CD4-positive, alpha-beta T cell treated with Interleukin-1 beta for 1 hour (primary cell): Measurements from ENCODE around the gene ANP32B.
A peak's percentile ranks its signal among the peaks of the same experiment; 100 is the strongest.
"Not testable (repeated sequence)": the region's sequence is repeated elsewhere in the genome, so short reads cannot be mapped to it uniquely, and the experiment has no call there.

ENCODE experiments used
- DNase-seq, 2 donors: peaks; one replicate each; pipeline ENCODE4 v3.0.0-alpha.2; 2020 to 2022

Gene ANP32B

DNA sequence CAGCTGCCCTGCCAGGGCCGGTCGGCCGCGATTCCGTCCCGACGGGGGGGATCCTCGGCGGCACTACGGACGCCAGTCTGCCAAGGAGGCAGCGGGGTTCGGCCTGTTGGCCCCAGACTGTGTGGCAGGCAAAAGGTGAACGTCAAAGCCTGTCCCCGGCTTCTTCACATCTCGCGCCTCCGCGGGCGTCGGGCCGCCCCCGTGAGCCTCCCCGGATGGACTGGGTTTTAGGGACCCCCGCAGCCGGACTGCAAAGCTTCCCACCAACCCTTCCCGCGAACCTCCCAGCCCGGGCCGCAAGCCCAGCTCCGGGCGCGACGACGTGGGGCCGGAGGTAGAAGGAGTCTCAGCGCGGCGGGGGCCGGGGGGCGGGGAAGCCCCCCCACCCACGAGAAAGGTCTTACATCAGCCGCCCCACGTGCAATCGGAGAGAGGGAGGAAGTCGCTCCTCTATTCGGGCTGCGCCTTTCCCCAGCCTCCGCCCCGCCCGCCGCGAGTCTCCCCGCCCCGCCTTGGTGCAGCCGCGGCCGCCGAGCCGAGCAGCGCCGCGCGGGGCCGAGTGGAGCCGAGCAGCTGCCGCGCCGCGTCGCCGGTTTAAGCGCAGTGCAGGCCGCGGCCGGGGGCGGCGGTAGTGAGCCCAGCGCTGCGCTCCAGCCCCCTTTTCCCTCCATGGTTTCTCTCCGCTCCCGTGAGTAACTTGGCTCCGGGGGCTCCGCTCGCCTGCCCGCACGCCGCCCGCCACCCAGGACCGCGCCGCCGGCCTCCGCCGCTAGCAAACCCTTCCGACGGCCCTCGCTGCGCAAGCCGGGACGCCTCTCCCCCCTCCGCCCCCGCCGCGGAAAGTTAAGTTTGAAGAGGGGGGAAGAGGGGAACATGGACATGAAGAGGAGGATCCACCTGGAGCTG, at the start of gene ANP32B:
Gene ANP32B (plus strand): TSS at position 659 of the 906 bp plus-strand sequence. CDS start 215 bp downstream, at position 874.
- DNase-seq, result peak; percentile 95 to 96

DNA sequence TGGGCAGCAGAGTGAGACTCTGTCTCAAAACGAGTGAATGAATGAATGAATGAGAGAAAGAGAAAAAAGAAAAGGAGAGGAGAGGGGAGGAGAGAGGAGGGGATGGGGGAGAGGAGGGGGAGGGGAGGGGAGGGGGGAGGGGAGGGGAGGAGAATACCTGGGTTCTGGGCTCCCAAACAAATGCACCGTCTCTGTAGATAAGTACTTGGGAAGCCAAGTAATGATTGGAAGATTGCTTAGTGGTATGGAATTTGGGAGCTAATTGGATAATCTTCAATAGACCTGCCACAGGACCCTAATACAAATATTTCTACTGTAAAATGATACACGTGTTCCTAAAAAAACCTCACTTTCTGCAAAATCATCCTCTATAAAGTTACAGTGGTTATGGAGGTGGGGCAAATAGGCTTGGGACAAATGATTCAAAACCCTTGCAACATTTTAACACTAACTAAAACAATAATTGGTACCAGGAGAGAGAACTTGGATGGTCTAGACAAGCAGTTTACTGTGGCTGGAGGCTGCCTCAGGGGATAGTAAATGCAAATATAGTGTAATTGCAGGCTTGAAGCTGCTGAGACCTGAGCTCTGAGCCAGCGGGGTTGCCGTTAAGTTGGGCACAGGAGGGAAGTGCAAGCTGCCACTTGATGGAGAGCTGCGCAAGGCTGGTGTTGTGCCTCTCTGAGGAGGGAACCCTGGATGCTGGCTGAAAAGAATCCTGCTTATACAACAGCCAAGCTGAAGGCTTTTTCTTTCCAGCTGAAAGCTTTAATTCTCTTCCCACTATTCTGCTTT, 48.6 kb upstream of the ANP32B start:
- no peak for DNase-seq

DNA sequence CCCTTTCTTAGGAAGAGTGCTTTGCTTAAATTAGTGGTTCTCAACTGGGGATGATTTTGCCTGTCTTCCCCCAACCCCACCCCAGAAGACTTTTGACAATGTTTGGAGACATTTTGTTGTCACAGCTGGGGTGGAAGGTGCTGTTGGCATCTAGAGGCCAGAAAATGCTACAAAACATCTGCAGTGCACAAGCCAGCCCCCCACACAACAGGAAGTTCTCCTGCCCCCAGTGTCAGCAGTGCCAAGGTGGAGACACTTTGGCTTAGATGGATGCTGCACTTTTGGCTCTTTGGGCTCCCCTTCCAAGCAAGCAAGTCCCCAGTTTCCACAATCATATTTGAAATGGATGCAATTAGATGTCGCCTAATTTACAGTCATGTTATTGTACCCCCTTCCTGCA, 47.9 kb upstream of the ANP32B start:
- DNase-seq, result no peak

DNA sequence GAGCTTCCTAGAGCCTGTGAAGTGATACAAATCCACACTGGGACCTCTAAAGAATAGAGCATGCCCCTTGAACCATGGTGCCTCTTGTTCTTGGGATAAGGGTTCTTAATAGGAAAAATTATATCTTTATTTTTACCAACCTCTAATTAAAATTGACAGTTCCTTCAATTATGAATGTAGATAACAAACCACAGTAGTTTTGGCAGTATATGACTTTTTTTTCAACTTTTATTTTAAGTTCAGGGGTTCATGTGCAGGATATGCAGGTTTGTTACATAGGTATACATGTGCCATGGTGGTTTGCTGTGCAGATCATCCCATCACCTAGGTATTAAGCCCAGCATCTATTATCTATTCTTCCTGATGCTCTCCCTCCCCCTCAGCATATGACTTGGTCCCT, 46.1 kb upstream of the ANP32B start:
- DNase-seq, result no peak

DNA sequence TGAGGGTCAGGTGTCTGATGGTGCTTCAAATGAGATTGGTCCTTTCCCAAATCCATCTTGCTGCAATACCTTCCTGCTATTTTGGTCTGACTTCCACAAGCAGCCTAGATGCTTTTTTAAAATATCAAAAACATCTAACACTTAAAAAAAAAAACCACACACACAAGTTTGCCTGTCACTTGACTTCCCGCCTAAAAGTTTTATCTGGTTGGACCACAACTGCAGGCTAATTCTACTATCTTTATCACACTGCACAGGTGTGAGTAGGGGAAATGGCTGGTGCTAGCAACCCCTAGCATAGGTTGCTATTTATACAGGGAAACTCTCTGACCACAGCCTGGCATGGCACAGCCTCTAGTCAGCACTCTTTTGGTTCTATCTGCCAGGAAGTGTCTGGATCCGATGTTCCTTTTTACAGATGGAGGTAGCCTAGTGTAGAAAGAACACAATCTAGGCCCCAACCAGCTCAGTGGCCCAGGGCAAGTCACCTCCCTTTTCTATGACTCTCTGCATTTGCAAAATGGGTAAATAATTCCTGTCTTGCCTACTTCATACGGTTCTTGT, 45.0 kb upstream of the ANP32B start, which contains the start of gene HEMGN:
Gene HEMGN (minus strand): TSS at position 92 of the 564 bp plus-strand sequence. CDS start 36 bp downstream, at position 56.
- peak; percentile 48 to 67 for DNase-seq

DNA sequence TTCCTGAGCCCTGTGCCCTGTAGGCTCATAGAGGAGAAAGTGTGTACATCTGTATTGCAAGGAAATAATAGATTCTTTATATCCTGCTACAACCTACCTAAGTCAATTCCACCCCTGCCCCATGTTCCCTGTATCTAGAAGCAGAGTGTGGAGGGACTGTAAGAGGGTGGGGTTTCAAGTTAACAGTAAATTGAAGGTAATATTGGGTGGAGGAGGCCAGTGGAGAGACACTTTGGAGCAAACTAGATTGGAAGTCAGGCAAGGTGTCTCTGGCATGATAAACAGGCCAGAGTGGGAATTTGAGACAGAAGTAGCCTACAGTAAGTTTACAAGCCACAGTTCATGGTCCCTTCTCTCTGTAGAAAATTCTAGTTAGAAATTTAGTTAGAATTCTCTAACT, 42.9 kb upstream of the ANP32B start:
- no peak for DNase-seq

DNA sequence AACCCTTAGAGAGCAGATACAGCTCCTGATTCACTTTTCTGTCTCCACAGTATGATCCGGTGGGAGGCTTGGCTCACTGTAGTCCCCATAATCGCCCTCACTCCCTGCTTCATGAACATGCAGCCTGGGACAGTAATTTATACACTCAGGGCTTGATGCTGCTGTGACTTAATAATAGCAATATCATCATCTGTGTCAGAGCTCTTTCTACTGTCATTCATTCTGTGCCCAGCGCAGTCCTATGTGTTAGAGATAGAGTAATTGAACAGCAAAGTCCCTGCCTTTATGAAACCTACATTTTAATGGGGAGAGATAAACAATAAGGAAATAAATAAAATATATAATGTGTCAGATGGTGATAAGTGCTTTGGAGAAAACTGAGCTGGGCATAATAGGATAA, 42.4 kb upstream of the ANP32B start:
- DNase-seq, result no peak

DNA sequence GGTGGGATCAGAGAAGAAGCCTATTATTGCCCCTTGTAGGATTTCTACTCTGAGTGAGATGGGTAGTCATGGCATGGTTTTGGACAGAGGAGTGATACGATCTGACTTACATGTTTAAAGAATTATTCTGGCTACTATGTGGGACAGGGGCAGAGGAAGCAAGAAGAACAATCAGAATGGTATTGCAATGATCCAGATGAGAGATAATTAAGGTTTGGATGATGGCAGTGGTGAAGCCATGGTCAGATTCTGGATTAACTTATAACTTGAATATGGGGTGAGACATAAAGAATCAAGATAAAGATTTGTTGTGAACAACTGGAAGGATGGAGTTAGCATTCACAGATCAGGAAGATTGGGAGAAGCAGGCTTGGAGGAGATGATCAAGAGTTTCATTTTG, 41.8 kb upstream of the ANP32B start:
- no peak for DNase-seq

DNA sequence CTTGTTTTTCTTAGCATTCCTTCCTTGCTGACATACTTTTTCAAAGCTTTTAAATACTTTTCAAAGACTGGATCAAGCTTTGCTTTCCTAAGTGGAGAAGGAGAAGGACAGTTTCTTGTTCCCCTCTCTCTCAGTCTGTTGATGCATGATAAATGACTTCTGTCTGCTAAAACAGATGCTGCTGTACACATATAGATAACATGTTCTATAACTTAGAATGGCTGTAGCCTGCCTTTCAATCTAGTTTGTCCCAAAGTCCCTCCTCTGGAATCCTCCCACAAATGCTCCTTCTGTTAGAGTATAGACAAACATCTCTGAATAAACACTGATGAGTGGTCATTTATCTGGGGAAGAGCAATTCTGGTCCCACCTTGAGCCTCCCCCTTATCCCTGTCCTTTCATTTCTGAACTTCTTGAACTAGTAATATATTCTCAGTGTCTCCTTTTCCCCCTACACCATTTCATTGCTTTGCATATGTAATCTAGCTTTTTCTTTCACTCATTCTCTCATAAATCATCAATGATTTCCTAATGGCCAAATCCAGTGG, 39.8 kb upstream of the ANP32B start:
- no peak for DNase-seq

DNA sequence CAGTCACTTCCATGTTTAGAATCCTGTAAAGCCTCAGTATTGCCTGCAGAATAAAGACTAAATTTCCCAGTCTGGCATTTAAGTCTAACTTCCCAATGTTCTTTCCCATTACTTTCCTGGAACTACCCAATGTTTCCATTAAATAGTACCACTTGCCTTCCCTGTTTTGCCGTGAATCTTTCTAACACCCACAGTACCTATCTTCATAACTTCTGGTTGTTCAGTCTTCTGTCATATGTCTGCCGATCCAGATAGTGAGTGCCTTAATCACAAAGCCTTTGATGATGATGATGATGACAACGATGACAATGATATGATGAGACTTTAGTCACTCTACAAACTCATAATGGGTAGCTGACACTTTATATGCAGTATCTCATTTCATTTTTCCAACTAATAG, 38.5 kb upstream of the ANP32B start:
- DNase-seq, result no peak

DNA sequence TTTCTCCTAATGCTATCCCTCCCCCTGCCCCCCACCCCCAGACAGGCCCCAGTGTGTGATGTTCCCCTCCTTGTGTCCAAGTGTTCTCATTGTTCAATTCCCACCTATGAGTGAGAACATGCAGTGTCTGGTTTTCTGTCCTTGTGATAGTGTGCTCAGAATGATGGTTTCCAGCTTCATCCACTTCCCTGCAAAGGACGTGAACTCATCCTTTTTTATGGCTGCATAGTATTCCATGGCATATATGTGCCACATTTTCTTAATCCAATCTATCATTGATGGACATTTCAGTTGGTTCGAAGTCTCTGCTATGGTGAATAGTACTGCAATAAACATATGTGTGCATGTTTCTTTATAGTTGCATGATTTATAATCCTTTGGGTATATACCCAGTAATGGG, 37.7 kb upstream of the ANP32B start:
- not testable (repeated sequence) for DNase-seq

DNA sequence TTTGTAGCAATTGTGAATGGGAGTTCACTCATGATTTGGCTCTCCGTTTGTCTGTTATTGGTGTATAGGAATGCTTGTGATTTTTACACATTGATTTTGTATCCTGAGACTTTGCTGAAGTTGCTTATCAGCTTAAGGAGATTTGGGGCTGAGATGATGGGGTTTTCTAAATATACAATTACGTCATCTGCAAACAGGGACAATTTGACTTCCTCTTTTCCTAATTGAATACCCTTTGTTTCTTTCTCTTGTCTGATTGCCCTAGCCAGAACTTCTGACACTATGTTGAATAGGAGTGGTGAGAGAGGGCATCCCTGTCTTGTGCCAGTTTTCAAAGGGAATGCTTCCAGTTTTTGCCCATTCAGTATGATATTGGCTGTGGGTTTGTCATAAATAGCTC, 36.0 kb upstream of the ANP32B start:
- not testable (repeated sequence) for DNase-seq

DNA sequence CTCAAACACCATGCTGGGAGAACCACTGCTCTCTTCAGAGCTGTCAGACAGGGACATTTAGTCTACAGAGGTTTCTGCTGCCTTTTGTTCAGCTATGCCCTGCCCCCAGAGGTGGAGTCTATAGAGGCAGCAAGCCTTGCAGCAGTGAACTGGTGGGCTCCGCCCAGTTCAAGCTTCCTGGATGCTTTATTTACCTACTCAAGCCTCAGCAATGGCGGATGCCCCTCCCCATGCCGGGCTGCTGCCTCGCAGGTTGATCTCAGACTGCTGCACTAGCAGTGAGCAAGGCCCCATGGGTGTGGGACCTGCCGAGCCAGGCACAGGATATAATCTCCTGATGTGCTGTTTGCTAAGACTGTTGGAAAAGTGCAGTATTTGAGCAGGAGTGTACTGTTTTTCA, 32.3 kb upstream of the ANP32B start:
- peak; percentile 2 to 8 for DNase-seq

DNA sequence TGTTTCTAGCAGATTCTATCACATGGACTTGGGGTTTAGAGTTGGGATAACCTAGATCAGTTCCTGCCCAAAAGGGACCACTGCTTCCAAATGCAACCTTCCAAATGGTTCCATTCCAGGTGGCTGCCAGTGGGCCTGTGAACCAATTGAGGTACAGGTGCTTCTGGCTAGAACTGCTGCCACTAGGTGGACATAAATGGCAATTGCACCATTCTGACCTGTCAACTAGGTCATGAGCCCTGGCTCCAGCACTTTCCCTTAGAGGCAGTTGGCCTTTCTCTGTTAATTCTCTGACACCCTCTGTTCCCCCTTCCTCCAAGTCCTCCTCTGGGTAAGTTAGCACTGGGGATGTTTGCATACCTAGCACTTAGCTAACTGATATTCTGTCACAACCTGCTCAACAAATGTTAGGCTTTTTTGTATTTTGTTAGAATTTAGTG, 28.6 kb upstream of the ANP32B start:
- peak; percentile 64 to 74 for DNase-seq

DNA sequence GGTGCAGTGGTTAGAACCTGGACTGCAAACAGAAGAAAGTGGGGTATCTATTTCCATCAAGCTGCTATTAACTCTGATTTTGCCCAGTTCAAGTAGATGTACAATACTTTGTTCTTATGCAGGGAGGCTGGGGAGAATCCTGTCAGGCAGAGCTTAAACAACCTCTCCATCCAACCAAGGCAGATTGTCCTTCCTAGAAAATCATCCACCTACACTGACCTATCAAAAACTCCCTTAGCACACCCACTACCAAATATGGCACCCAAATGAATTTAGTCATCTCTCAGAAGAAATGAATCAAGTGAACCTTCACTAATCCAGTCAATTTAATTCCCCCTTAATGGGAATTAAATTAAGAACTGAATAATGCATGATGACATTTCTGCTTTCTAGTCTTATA, 26.8 kb upstream of the ANP32B start:
- no peak for DNase-seq

DNA sequence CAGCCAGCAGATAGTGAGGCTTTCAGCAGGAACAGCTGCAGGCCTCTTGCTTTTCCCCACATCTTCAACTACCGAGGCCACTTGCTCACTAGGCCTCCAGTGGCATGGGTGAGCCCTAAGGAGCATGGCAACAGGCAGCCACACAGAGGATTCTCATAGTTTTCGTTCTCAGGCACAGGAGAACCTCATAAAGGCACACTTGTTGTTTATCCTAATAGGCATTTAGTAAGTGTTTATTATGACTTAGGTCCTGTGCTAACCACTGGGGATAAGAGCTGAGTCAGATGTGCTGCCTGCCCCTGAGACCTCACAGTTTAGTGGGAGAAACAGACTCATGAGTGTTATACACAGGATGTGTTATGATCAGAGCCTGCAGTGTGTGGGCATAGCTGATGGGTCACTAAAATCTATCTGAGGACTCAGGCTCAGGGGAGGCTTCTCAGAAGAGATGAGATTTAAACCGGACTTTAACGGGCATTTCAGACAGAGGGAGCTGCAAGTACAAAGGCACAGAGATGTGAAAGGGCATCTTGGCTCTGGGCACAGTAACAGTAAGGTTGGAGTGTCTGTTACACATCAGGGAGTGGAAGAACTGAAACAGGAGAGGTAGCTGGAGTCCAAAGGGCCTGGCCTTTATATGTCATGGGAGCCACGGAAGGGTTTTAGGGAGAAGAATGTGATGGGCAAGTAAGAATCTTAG, 24.2 kb upstream of the ANP32B start:
- DNase-seq, result no peak

DNA sequence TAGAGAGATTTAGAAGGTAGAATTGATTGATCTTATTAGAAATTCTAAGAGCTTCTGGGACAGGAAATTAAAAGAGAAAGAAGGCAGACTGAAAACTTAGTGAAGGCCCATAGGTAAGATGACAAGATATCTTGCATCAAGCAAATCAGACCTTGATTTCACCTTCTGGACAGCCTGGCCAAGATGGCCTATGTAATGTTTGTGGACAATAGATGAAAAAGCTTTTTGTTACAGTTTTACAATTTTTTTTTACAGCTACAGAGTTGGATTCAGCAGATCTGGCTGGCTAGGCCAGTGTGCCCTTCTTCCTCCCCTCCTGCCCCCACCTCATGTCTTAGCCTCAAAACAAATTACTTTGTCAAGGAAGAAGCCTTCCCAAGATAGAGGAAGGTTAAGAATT, 23.6 kb upstream of the ANP32B start:
- no peak for DNase-seq

DNA sequence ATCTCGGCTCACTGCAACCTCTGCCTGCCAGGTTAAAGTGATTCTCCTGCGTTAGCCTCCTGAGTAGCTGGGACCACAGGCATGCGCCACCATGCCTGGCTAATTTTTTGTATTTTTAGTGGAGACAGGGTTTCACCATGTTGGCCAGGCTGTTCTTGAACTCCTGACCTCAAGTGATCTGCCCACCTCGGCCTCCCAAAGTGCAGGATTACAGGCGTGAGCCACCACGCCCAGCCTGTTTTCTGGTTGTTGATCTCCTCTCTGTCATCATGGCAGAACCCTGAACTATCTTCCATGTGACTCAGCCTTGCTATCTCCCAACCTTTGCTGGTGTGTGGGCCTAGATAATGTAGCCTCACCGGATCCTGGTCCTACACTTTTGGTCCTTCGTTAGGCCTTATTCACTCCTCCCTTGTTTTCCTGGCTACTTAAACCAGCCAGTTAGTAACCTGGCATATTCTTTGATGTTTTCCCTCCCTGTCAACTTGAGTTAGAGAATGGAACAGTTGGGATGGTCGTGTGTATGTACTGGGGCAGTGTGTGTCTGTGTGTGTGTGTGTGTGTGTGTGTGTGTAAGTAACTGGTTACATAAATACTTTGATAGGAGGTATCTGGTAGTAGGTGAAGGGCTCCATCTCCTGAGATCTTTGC, 22.3 kb upstream of the ANP32B start:
- DNase-seq, result not testable (repeated sequence)

DNA sequence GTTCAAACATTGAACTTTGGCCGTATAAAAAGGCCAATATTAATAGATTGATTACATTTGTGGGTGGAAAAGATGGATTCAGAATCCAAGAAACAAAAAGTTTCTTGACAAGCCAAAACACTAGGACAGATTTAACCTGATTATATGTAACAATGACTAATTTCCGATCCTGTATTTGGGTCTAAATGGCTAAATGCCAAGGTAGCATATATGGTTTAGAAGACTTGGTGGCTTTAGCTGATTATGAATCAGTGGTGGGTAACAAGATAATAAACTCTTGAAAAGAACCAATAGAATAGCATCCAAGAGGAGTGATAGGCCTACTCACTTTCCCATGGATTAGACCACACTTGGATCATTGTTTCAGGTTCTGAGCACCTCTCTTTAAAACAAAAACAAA, 21.8 kb upstream of the ANP32B start:
- DNase-seq, result no peak

DNA sequence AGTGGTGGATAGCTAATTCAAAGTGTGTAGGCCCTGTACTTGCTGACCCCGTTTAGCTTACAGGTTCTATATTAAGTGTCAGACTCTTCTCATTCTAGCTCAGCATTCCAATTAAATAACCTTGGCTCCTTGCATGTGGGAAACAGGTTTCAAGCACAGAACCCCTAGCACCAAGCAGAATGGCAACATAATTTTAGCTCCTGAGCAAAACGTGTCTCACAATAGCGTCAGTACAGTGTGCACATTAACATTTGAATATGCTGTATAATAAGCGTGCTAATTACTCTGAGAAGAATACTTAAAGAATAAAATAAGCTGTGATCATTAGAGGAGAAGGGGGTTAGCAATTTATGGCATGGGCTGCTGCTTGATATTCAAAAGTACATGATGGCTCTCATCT, 21.0 kb upstream of the ANP32B start:
- no peak for DNase-seq

DNA sequence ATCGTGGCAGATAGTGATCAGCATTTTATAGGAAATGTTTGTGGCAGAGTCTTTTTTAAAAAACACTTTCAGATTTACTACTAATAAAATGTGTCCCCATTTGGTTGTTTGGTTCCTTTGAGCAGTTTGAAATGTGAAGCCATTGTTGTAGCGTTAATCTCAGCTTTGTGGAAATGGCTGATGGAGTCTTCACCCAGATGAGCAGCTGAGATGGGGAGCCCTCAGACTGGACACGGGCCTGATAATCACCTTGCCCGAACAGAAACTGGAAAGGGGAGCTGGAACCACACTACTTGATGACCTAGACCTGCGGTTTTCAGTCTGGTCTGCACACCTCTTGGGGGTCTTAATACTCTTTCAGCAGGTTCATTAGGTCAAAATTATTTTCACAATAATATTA, 20.6 kb upstream of the ANP32B start:
- DNase-seq, result no peak

DNA sequence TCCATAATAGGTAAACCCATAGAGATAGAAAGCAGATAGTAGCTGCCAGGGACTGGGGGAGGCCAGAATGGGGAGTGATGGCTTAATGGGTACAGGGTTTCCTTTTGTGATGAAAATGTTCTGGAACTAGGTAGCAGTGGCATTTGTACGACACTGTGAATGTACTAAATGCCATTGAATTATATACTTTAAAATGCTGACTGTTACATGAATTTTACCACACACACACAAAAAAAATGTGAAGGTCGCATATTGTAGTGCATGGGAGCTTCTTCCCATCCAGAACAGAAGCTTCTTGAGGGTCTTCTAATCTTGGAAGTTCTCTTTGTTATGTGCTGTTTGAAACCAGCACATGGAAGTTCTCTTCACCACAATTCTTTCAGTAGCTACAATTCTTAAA, 19.9 kb upstream of the ANP32B start:
- no peak for DNase-seq
